HCT116 (cell line): Measurements from ENCODE around the gene COX6A2.

ENCODE experiments used
- CEBPB ChIP-seq: IDR thresholded peaks from 2 replicates; pipeline ENCODE4 v1.6.1; 2012; ENCODE audit warnings: low read depth
- EZH2 ChIP-seq: fragments of 200-600 bp; sonication (generic); IDR thresholded peaks from 2 replicates; pipeline ENCODE4 v1.6.1; 2017; ENCODE audit warnings: antibody characterized with exemption, mixed run types
- EZH2phosphoT487 ChIP-seq: fragments of 200-600 bp; IDR thresholded peaks from 2 replicates; pipeline ENCODE4 v1.6.1; 2018; ENCODE audit warnings: antibody characterized with exemption, borderline replicate concordance
- POLR2A ChIP-seq: IDR thresholded peaks from 2 replicates; pipeline ENCODE4 v1.7.0; 2011; ENCODE audit warnings: borderline replicate concordance; ENCODE audit not compliant: insufficient read depth, insufficient read length; ENCODE audit errors: extremely low read depth
- POLR2AphosphoS5 ChIP-seq: IDR thresholded peaks from 2 replicates; pipeline ENCODE4 v1.6.1; 2011; ENCODE audit warnings: mild to moderate bottlenecking, low read depth, low read length, moderate library complexity
- TF ChIP-seq, protein P1 (sequence below), 3 experiments: fragments of 200-600 bp in 1 of 3; sonication (generic) in 1 of 3; IDR thresholded peaks in 2 of 3; conservative IDR thresholded peaks in 1 of 3; 2 replicates each; pipeline ENCODE4 v1.5.1; 2012 to 2017; ENCODE audit warnings: low read depth in 2 of 3, low read length in 2 of 3, antibody characterized with exemption in 1 of 3, borderline replicate concordance in 1 of 3, control low read depth in 1 of 3, mild to moderate bottlenecking in 1 of 3, mixed read lengths in 1 of 3, mixed run types in 1 of 3, moderate library complexity in 1 of 3; ENCODE audit not compliant: insufficient read depth in 1 of 3
- TF ChIP-seq, protein P2 (sequence below): IDR thresholded peaks from 2 replicates; pipeline ENCODE4 v1.6.1; 2012
- TF ChIP-seq, protein P3 (sequence below): IDR thresholded peaks from 2 replicates; pipeline ENCODE4 v1.6.1; 2012; ENCODE audit warnings: low read depth
- TF ChIP-seq, protein P4 (sequence below): IDR thresholded peaks from 2 replicates; pipeline ENCODE4 v1.6.1; 2012

DNA sequence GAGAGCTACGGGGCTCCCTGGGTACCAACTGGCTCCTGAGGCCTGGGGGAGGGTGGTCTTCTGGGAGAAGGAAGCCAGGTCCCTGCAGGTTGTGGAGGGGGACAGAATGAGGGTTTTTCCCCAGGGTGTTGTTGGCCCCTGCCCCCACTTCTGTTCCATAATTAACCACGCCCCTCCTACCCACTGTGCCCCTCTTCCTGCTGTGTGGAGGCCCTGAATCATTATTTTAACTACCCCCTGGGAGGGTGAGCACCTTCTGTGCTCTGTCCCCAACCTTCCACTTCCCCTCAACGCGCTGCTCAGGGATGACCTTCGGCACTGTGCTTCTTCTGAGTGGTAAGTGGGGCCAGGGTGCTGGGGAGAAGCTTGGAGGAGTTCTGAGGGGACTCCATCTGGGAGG is 35.1 kb downstream of the COX6A2 start, which contains the start of gene ITGAD:
- TF ChIP-seq, protein P1, sequence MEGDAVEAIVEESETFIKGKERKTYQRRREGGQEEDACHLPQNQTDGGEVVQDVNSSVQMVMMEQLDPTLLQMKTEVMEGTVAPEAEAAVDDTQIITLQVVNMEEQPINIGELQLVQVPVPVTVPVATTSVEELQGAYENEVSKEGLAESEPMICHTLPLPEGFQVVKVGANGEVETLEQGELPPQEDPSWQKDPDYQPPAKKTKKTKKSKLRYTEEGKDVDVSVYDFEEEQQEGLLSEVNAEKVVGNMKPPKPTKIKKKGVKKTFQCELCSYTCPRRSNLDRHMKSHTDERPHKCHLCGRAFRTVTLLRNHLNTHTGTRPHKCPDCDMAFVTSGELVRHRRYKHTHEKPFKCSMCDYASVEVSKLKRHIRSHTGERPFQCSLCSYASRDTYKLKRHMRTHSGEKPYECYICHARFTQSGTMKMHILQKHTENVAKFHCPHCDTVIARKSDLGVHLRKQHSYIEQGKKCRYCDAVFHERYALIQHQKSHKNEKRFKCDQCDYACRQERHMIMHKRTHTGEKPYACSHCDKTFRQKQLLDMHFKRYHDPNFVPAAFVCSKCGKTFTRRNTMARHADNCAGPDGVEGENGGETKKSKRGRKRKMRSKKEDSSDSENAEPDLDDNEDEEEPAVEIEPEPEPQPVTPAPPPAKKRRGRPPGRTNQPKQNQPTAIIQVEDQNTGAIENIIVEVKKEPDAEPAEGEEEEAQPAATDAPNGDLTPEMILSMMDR (IDR thresholded peaks at IDR 0.05 in 2 of 3, conservative IDR thresholded peaks at IDR 0.05 in 1 of 3; ENCODE audit: borderline replicate concordance in 1 of 3, insufficient read depth in 1 of 3, low read depth in 2 of 3, low read length in 2 of 3), result no peak
- no peak for TF ChIP-seq EZH2phosphoT487
- TF ChIP-seq POLR2A, result no peak
- TF ChIP-seq, protein P2, sequence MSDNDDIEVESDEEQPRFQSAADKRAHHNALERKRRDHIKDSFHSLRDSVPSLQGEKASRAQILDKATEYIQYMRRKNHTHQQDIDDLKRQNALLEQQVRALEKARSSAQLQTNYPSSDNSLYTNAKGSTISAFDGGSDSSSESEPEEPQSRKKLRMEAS, result no peak
- TF ChIP-seq EZH2, result no peak
- no peak for TF ChIP-seq CEBPB
- TF ChIP-seq, protein P3, sequence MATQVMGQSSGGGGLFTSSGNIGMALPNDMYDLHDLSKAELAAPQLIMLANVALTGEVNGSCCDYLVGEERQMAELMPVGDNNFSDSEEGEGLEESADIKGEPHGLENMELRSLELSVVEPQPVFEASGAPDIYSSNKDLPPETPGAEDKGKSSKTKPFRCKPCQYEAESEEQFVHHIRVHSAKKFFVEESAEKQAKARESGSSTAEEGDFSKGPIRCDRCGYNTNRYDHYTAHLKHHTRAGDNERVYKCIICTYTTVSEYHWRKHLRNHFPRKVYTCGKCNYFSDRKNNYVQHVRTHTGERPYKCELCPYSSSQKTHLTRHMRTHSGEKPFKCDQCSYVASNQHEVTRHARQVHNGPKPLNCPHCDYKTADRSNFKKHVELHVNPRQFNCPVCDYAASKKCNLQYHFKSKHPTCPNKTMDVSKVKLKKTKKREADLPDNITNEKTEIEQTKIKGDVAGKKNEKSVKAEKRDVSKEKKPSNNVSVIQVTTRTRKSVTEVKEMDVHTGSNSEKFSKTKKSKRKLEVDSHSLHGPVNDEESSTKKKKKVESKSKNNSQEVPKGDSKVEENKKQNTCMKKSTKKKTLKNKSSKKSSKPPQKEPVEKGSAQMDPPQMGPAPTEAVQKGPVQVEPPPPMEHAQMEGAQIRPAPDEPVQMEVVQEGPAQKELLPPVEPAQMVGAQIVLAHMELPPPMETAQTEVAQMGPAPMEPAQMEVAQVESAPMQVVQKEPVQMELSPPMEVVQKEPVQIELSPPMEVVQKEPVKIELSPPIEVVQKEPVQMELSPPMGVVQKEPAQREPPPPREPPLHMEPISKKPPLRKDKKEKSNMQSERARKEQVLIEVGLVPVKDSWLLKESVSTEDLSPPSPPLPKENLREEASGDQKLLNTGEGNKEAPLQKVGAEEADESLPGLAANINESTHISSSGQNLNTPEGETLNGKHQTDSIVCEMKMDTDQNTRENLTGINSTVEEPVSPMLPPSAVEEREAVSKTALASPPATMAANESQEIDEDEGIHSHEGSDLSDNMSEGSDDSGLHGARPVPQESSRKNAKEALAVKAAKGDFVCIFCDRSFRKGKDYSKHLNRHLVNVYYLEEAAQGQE, result no peak
- no peak for TF ChIP-seq POLR2AphosphoS5
- TF ChIP-seq, protein P4, sequence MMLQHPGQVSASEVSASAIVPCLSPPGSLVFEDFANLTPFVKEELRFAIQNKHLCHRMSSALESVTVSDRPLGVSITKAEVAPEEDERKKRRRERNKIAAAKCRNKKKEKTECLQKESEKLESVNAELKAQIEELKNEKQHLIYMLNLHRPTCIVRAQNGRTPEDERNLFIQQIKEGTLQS, result no peak
